GM19193 (cell line): ENCODE results near the gene TACC3.

ENCODE experiments used
- POLR2A ChIP-seq: IDR thresholded peaks from 4 replicates; pipeline ENCODE4 v1.6.1; 2011; ENCODE audit not compliant: insufficient read depth, insufficient read length; ENCODE audit errors: extremely low read depth

Gene TACC3

DNA sequence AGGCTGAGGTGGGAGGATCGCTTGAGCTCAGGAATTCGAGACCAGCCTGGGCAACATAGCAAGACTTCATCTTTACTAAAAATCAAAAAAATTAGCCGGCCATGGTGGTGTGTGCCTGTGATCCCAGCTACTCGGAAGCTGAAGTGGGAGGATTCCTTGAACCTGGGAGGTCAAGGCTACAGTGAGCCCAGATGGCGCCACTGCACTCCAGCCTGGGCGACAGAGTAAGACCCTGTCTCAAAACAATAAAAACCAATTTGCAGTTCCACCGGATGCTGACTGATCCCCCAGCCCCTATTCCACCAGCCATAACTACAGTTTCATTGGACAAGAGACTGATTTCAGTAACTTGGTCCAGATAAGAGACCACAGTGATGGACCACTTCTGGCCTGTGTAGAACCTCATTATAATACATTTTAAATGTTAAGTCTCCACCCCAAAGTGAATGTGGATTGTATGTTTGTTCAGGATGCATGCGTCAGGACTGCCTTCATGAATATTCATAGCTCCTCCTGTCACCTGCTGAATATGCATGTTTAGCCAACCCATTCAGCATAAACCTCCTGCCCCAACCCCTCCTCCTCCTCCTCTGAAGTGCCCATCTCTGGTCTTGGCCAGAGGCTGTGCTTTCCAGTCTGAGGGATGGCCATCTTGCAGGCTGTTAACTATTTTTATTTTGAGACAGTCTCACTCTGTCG, 6.9 kb upstream of the TACC3 start:
- no peak for TF ChIP-seq POLR2A

DNA sequence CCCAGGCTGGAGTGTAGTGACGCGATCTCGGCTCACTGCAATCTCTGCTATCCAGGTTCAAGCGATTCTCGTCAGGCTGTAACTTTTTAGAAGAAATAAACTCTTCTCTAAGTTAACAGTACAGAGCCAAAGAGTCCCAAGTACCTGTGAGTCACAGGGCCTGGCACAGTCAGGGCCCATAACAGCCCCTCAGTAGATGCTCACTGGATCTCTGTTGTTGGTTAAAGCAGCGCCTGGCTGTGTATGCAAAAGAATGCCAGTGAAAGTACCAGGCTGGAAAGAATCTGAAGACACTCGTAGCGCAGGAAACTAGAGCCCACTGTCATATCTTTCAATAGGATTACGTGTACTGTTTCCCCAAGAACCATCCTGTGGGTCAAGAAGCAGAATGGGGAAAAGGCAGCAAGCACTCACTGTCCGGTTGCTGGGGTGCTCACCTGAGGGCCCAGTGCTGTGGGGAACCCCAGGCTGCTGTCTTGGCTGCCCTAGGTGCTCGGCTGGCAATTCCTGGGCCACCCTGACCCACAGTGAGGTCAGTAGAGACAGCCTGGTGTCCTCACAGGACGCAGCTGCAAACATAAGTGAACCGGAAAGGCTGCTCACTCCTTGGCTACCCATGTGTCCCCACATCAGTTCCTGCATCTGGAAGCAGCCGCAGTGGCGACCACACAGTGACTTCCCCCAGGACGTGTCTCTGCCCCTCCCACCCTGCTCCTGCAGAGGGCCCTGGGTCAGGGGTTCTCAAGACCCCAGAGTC, 6.1 kb upstream of the TACC3 start:
- TF ChIP-seq POLR2A = peak; percentile 34

DNA sequence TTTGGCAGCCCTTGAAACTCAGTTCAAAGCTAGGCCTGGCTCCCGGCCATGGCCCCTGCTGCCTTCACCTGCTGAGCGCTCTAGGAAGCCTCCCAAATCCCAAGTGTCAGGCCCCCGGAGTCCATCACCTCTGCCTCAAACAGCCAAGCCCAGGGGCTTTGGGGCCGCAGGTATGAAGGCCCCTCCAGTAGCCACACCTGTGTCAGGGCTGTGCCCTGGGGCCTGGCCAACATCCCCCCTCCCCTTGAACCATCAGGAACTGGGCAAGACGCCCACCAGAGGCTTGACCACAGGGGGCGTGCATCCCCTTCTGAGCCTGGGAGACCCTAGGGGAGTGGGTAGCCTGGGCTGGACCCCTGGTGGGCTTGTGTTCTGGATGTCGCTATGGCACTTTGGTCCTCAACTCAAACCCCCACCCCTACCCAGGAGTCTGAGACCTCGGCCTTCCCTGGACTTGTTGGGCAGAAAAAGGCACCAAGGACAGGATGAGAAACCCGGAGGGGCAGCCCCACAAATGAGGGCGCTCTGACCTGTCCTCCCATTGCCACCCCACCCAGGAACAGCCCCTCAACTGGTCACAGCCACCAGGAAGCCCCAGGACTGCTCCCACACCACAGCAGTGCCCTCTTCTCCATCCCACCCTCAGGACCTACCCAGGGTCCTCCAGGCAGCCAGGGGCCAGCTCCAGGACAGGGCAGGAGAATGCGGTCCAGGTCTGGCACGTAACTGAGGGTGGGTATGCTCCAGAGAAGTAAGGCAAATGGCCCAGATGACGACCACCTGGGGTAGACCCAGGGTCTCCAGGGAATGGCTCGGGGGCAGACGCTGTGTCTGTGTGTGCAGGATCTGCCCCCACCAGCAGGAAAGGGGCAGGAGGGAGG, 5.0 kb upstream of the TACC3 start:
- no peak for TF ChIP-seq POLR2A

DNA sequence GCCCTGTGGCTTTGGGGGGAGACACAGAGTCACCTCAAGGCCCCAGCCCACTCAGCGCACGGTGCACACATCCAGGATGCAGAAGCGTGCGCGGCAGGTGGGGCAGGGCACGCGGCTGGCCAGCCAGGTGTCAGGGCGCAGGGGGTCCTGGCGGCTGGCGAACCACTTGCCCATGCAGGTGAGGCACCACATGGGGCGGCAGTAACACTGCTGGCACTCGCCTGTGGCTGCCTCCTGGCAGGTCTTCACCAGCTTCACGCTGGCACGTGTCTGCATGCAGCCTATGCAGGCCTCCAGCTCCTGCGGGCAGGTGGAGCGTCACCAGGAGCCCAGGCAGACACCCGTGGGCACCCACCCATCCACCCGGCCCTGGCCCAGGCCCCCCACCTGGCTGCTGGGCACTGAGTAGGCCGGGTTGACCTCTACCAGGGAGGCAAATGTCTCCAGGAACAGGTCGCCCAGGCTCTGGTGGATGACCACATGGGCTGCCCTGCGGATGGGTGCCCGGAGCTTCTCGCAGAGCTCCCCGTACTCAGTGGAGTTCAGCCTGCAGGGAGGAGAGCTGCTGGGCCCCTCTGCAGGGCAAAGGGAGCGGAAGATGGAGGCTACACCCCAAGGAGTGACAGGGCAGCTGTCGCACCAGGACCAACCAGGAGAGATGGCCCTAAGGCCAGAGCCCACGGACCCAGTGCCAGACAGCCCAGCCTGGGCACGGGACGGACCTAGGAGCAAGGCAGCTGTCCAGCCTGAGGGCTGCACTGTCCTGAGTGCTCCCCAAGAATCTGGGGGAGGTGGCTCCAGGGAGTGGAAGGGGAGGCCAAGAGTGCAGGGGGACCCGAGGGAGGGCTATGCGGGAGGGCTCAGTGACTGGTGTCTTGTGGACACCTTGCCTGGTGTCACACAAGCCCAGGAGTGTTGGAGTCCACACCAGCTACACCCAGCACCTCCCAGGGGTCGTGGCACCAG, 3.9 kb upstream of the TACC3 start:
- no peak for TF ChIP-seq POLR2A

DNA sequence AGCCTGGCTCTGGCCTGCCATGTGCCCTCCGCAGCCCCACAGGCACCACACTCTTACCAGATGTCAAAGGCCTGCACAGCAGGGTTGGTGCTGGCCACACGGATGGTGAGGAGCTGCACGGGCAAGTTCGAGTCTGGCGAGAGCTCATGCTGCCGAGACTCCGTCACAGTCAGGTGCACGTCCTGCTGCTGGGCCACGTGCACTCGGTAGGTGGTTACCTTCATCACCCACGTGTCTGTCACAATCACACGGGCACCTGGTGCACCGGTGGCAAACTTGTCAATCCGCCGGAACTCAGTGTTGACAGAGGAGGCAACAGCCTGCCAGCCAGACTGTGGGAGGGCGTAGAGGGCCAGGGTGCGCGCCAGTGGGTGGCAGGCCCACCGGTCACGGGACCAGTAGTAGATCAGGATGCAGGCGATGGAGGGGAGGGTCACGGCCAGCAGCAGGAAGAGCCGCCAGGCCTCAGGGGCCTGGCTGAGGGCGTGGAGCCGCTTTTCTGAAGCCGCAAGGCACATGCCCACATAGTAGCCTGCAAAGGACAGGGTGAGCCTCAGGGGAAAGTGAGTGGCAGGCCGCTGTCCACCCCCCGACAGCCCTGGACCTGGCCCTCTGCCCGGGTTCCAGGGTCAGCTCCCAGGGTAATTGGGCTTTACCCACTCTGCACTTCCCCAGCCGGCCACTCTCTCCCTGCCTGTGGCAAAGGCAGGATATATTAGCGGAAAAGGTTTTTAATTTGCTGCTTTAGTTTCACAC, 3.0 kb upstream of the TACC3 start:
- no peak for TF ChIP-seq POLR2A

DNA sequence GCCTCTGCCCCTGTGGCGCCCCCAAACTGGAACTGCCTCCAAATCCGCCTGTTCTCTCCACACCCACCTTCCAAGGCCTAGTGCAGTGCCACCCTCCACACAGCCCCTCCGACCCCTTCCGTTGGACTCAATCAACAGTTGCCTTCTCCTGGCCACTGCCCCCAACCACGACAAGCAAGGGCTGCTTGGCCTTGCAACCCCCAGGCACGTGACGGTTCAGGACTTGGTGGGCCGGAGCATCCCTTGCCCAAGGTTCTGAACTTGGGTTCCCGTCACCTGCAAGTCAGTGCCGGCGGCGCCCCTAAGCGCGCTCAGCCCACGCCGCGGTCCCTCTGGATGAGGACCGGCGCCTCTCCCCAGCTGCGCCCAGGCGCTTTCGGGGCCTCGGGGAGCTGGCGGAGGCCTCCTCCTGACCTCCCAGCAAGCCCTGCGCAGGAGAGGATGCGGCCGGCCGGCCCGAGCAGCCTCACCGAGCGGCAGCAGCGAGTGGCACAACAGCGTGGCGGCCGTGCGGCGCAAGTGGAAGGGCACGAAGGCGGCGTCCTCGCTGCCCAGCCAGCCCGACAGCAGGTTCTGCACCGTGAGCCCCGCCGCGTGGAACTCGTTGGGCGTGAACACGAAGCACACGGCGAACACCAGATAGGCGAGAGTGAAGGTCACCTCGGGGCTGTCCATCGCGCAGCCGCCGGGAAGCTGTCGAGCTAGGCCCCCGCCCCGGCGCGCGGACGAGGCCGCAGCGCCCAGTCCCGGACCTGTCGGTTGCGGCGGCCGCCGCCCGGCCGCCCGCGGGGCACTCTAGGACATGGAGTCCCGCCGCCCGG, 948 bp upstream of the TACC3 start:
- TF ChIP-seq POLR2A = peak; percentile 36

DNA sequence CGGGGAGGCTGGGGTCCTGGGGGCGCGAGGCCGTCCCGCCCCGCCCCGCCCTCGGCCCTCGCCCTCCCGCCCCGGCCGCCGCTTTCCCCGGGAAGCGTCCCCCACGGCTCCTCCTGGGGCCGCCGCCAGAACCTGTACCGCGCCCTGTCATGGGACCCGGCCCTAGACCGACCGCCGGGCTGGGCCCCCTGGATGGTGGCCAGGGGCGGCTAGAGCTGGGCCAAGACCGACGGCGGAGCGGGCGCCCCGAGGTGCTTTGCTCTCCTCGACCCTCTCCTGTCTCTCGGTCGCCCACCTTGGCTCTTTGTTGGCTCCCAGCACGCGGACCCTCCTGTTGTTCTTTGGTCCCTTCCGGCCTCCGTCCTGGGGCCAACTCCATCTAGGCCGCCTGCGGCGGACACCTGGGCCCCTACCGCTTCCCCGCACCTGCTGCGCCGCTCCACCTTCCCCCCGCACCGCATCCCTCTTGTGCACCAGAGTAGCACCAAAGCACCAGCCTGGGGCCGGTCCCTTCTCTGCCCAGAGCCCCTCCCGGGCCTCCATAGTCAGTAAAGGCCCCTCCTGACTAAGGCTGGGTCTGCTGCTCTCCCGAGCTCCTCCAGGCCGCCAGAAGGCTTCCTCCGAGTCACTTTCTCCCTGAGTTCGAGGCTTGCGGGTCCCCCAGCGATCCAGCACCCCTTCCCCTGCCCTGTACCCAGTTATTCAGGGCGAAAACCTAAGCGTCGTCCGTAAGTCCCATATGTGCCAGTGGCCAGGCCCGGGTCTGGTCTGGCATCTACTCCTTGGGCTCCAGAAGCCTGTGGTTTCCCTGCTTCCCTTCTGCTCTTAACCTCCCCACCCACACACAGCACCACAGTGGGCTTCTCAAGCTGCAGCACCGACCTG, 587 bp downstream of the TACC3 start:
- no peak for TF ChIP-seq POLR2A

DNA sequence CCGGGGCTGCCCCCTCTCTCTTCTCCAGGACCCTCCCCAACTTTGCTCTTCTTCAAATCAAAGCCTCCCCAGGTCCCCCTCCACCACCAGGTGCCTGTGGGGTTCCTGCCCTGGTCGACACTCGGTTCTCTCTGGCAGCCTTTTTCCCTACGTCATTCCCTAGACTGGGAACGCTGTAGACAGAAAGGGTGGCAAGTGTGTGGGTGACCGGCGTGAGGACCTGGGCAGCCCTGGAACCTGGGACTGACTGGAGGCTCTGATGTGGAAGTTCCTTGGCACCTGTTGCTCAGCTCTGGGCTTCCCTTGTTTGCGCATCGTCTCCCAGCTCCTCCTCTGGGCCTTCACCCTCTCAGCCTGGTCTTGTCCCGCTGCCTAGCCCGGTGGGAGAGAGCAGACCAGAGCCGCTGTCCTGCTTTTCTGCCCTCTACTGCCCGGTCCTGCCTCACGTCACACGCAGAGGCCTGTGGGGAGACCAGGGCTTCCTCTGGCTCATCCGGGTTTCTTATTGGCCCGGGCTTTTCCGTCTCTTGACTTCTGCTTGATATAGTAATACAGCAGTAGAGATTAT, 1.3 kb downstream of the TACC3 start:
- TF ChIP-seq POLR2A = no peak

DNA sequence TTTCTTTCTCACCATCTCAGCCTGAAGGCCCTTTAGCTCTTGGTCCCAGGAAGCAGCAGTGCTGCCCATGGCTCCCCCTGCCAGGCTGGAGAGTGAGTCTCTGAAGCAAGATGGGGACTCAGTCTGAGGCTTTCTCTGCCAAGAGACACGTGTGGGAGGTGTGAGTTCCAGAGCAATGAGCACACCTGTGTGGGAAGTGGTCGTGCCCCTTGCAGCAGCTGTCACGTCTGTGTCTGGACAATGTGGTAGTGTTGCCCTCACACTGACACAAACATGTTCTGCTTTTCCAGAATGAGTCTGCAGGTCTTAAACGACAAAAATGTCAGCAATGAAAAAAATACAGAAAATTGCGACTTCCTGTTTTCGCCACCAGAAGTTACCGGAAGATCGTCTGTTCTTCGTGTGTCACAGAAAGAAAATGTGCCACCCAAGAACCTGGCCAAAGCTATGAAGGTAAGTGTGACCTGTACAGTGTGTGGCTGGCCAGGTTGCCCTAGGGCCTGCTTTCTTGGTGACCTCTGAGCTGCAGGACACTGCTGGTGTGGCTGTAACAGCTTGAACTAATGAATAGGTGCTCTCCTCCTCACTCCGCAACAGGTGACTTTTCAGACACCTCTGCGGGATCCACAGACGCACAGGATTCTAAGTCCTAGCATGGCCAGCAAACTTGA, 1.9 kb downstream of the TACC3 start:
- TF ChIP-seq POLR2A = no peak

DNA sequence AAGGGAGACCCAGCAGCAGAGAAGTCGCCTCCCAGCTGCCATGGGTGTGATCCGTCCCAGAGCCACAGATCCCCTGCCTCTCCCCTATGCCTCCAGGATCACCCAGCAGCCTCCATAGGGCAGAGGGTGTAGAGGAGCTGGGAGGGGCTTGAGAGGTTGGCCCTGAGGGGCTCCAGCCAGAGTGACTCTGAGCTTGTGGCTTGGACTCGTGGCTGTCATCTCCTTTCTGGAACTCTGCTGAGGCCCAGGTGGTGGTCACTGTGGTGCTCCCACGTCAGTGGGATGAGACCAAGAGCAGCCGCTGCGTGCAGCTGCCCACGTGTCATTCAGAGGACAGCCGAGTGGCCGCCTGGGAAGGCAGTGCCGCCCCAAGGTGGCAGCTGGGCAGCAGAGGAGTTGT, 4.2 kb downstream of the TACC3 start:
- no peak for TF ChIP-seq POLR2A
